ENCODE data around the gene SLC25A6. TPM values are rescaled to one million over a fixed set of nuclear protein-coding genes. Genes with fewer than 3 reads are reported as not detected.

Gene SLC25A6
- total RNA-seq, 1 donor from 2014 or later, result 402 TPM

GRCh38 chrX:1393871-1394615 is 2.1 kb upstream of the SLC25A6 start:
- TF ChIP-seq, protein P1, sequence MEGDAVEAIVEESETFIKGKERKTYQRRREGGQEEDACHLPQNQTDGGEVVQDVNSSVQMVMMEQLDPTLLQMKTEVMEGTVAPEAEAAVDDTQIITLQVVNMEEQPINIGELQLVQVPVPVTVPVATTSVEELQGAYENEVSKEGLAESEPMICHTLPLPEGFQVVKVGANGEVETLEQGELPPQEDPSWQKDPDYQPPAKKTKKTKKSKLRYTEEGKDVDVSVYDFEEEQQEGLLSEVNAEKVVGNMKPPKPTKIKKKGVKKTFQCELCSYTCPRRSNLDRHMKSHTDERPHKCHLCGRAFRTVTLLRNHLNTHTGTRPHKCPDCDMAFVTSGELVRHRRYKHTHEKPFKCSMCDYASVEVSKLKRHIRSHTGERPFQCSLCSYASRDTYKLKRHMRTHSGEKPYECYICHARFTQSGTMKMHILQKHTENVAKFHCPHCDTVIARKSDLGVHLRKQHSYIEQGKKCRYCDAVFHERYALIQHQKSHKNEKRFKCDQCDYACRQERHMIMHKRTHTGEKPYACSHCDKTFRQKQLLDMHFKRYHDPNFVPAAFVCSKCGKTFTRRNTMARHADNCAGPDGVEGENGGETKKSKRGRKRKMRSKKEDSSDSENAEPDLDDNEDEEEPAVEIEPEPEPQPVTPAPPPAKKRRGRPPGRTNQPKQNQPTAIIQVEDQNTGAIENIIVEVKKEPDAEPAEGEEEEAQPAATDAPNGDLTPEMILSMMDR (IDR thresholded peaks at IDR 0.05), result no peak
- Mint-ChIP-seq H3K36me3 (ENCODE audit: unreplicated experiment) (peaks cover 8% of the 10 kb centered on the region), H3K27ac (ENCODE audit: unreplicated experiment) (peak overlapping the region; percentile 87), H3K4me3 (ENCODE audit: unreplicated experiment) (peak overlapping the region; percentile 91), H3K9me3 (ENCODE audit: unreplicated experiment) (no peaks in the 10 kb centered on the region), H3K4me1 (ENCODE audit: unreplicated experiment) (peaks cover 37% of the 10 kb centered on the region), H3K27me3 (ENCODE audit: unreplicated experiment) (no peaks in the 10 kb centered on the region)
- no peak for DNase-seq (ENCODE audit: extremely low spot score, unreplicated experiment)

GRCh38 chrX:1392376-1393068 is 609 bp upstream of the SLC25A6 start:
- no peaks in the 10 kb centered on the region for H3K27me3 Mint-ChIP-seq (ENCODE audit: unreplicated experiment)
- H3K36me3 Mint-ChIP-seq (ENCODE audit: unreplicated experiment), result peaks cover 23% of the 10 kb centered on the region
- TF ChIP-seq, protein P1 (IDR thresholded peaks at IDR 0.05), result no peak
- peaks cover 45% of the 10 kb centered on the region for H3K4me1 Mint-ChIP-seq (ENCODE audit: unreplicated experiment)
- H3K4me3 Mint-ChIP-seq (ENCODE audit: unreplicated experiment), result peak overlapping the region; percentile 91
- peak overlapping the region; percentile 87 for H3K27ac Mint-ChIP-seq (ENCODE audit: unreplicated experiment)
- DNase-seq (ENCODE audit: extremely low spot score, unreplicated experiment), result peak; percentile 92
- H3K9me3 Mint-ChIP-seq (ENCODE audit: unreplicated experiment), result no peaks in the 10 kb centered on the region

GRCh38 chrX:1391370-1391706 is 575 bp downstream of the SLC25A6 start:
- peaks cover 45% of the 10 kb centered on the region for H3K4me1 Mint-ChIP-seq (ENCODE audit: unreplicated experiment)
- peak overlapping the region; percentile 52 for H3K27ac Mint-ChIP-seq (ENCODE audit: unreplicated experiment)
- TF ChIP-seq, protein P1 (IDR thresholded peaks at IDR 0.05), result no peak
- H3K36me3 Mint-ChIP-seq (ENCODE audit: unreplicated experiment), result peaks cover 30% of the 10 kb centered on the region
- DNase-seq (ENCODE audit: extremely low spot score, unreplicated experiment), result peak; percentile 99
- no peaks in the 10 kb centered on the region for H3K27me3 Mint-ChIP-seq (ENCODE audit: unreplicated experiment)
- H3K9me3 Mint-ChIP-seq (ENCODE audit: unreplicated experiment), result no peaks in the 10 kb centered on the region
- H3K4me3 Mint-ChIP-seq (ENCODE audit: unreplicated experiment), result peak overlapping the region; percentile 91

- Mint-ChIP-seq H3K36me3 (ENCODE audit: unreplicated experiment) (peaks cover 32% of the 10 kb centered on the region), H3K27me3 (ENCODE audit: unreplicated experiment) (no peaks in the 10 kb centered on the region), H3K9me3 (ENCODE audit: unreplicated experiment) (no peaks in the 10 kb centered on the region), H3K4me3 (ENCODE audit: unreplicated experiment) (peak overlapping the region; percentile 91), H3K27ac (ENCODE audit: unreplicated experiment) (peak overlapping the region; percentile 52), H3K4me1 (ENCODE audit: unreplicated experiment) (peaks cover 45% of the 10 kb centered on the region)
- DNase-seq (ENCODE audit: extremely low spot score, unreplicated experiment), result no peak
- TF ChIP-seq, protein P1 (IDR thresholded peaks at IDR 0.05), result no peak
Measured at GRCh38 chrX:1390621-1391369, 1.1 kb downstream of the SLC25A6 start.

GRCh38 chrX:1389993-1390285 is 2.0 kb downstream of the SLC25A6 start:
- H3K27ac Mint-ChIP-seq (ENCODE audit: unreplicated experiment), result no peak overlapping the region
- H3K4me3 Mint-ChIP-seq (ENCODE audit: unreplicated experiment), result peak overlapping the region; percentile 55
- H3K27me3 Mint-ChIP-seq (ENCODE audit: unreplicated experiment), result no peaks in the 10 kb centered on the region
- no peaks in the 10 kb centered on the region for H3K9me3 Mint-ChIP-seq (ENCODE audit: unreplicated experiment)
- H3K36me3 Mint-ChIP-seq (ENCODE audit: unreplicated experiment), result peaks cover 33% of the 10 kb centered on the region
- TF ChIP-seq, protein P1 (IDR thresholded peaks at IDR 0.05), result no peak
- peaks cover 37% of the 10 kb centered on the region for H3K4me1 Mint-ChIP-seq (ENCODE audit: unreplicated experiment)
- DNase-seq (ENCODE audit: extremely low spot score, unreplicated experiment), result no peak

Data from osteocyte (in vitro differentiated cells).